Panc1 (cell line): ENCODE data around the gene ATP2B1. TPM values are rescaled to one million over a fixed set of nuclear protein-coding genes. Genes with fewer than 3 reads are reported as not detected.

Experiments
- ATAC-seq: fragments of 200-7000 bp; cut with Tn5 transposase; 2 replicates; pipeline ENCODE4 v1.9.1; 2020; ENCODE audit warnings: mild to moderate bottlenecking, moderate library complexity
- BruUV-seq: library from RNA; stranded (reverse); fragments of 400-500 nt; replicated peaks from 2 replicates; lab custom pipeline; 2021; lab: Mats Ljungman, UMichigan
- CTCF ChIA-PET: fragments of 300-600 bp; sonication (Branson Sonifier 250); formaldehyde crosslinking; loops from one replicate; lab custom pipeline; 2022; ENCODE audit warnings: antibody characterized with exemption; lab: Charles Lee
- POLR2A ChIA-PET: fragments of 300-600 bp; sonication (Branson Sonifier 250); formaldehyde crosslinking; loops from one replicate; lab custom pipeline; 2022; ENCODE audit warnings: antibody characterized with exemption; lab: Charles Lee
- DNase-seq: peaks from one replicate; pipeline ENCODE4 v3.0.0-alpha.2; 2010; ENCODE audit warnings: low read depth, low spot score
- H3K27ac ChIP-seq: 2 replicates; pipeline ENCODE4 v1.5.1; 2011; ENCODE audit warnings: mild to moderate bottlenecking, low read length, inconsistent platforms
- H3K27me3 ChIP-seq: fragments of 200-500 bp; sonication (Bioruptor generic); 2 replicates; pipeline ENCODE4 v1.6.0; 2014; ENCODE audit warnings: low read length, inconsistent platforms; ENCODE audit not compliant: control insufficient read depth, insufficient read depth
- H3K36me3 ChIP-seq: fragments of 200-500 bp; sonication (Bioruptor generic); 2 replicates; pipeline ENCODE4 v1.5.1; 2014; ENCODE audit warnings: inconsistent platforms, mild to moderate bottlenecking, low read length, moderate library complexity; ENCODE audit not compliant: control insufficient read depth, insufficient read depth
- H3K4me1 ChIP-seq: 2 replicates; pipeline ENCODE4 v1.5.1; 2011; ENCODE audit warnings: inconsistent platforms, mild to moderate bottlenecking, low read length, moderate library complexity; ENCODE audit not compliant: control insufficient read depth, insufficient read depth
- H3K4me3 ChIP-seq, 2 experiments: 2 replicates each; pipeline ENCODE4 v1.5.1; 2011 to 2012; ENCODE audit warnings: low read depth in 2 of 2, low read length in 2 of 2, mild to moderate bottlenecking in 2 of 2, inconsistent platforms in 1 of 2, moderate library complexity in 1 of 2
- H3K9me3 ChIP-seq: fragments of 200-500 bp; sonication (Bioruptor generic); 2 replicates; pipeline ENCODE4 v1.5.1; 2014; ENCODE audit warnings: low read depth, mild to moderate bottlenecking, inconsistent platforms, low read length, moderate library complexity; ENCODE audit not compliant: control insufficient read depth, insufficient read depth
- CTCF ChIP-seq: fragments of 450-650 bp; IDR thresholded peaks from 2 replicates; pipeline ENCODE4 v1.5.1; 2017; ENCODE audit warnings: mild to moderate bottlenecking
- POLR2AphosphoS5 ChIP-seq: IDR thresholded peaks from 2 replicates; pipeline ENCODE4 v1.6.1; 2012; ENCODE audit warnings: mild to moderate bottlenecking, low read depth, low read length, moderate library complexity
- REST ChIP-seq, 2 experiments: IDR thresholded peaks; 2 replicates each; pipeline ENCODE4 v1.6.1; 2011 to 2012; ENCODE audit warnings: low read depth in 2 of 2, control low read depth in 1 of 2, low read length in 1 of 2, mild to moderate bottlenecking in 1 of 2, moderate library complexity in 1 of 2; ENCODE audit not compliant: insufficient read depth in 1 of 2
- SIN3A ChIP-seq: IDR thresholded peaks from 2 replicates; pipeline ENCODE4 v1.6.1; 2012; ENCODE audit warnings: low read depth, mild to moderate bottlenecking, low read length, moderate library complexity, borderline replicate concordance; ENCODE audit not compliant: insufficient read depth
- TCF7L2 ChIP-seq: IDR thresholded peaks from 2 replicates; pipeline ENCODE4 v1.6.1; 2011; ENCODE audit warnings: mild to moderate bottlenecking, low read depth, low read length, inconsistent platforms
- in situ Hi-C: cut with HindIII; loops from 2 replicates; pipeline ENCODE4 v1.10.0; 2016; ENCODE audit warnings: low sequenced_read_pairs, low pct_unique_long_range_greater_than_20kb
- intact Hi-C: fragments of 100-400 bp; cut with micrococcal nuclease; formaldehyde crosslinking; loops from one replicate; pipeline ENCODE4 v1.10.0; 2022; ENCODE audit not compliant: unreplicated experiment
- total RNA-seq: library from RNA; stranded (reverse); gene quantifications from one replicate; pipeline ENCODE4 v1.2.1, GENCODE V29; 2021; ENCODE audit not compliant: unreplicated experiment

Gene ATP2B1
- total RNA-seq, 1 experiment from 2014 or later, result 64.5 TPM

- no TSS peak for BruUV-seq
These were observed 37.2 kb downstream of the ATP2B1 start for GRCh38 chr12:89671469-89671868.

GRCh38 chr12:89669197-89669596, 39.4 kb downstream of the ATP2B1 start:
- ATAC-seq (no peak), DNase-seq (no peak)
- H3K4me1 ChIP-seq, result peaks cover 4% of the 10 kb centered on the region; the same call in 1 of the 2 replicates
- no peaks in the 10 kb centered on the region for H3K36me3 ChIP-seq
- ChIA-PET CTCF (no interaction called here), POLR2A (no interaction called here)
- no peak overlapping the region for H3K27ac ChIP-seq
- intact Hi-C loops, result no loop called here
- H3K9me3 ChIP-seq, result no peaks in the 10 kb centered on the region
- BruUV-seq, result no TSS peak
- H3K4me3 ChIP-seq, result no peak overlapping the region
- H3K27me3 ChIP-seq, result no peaks in the 10 kb centered on the region
- TF ChIP-seq CTCF (no peak), POLR2AphosphoS5 (no peak), SIN3A (no peak), REST (IDR thresholded peaks at IDR 0.05; ENCODE audit: insufficient read depth in 1 of 2, low read depth in 2 of 2, low read length in 1 of 2) (no peak), TCF7L2 (no peak)
- in situ Hi-C loops, result no loop called here

More at GRCh38 chr12:89671469-89671868, 37.2 kb downstream of the ATP2B1 start:
- POLR2A ChIA-PET, result interaction anchor here (0.6 kb wide), 1 partner anchor 23 kb away, joined by 5 read pairs; no protein-coding TSS in a partner anchor
- in situ Hi-C loops (no loop called here), intact Hi-C loops (no loop called here)
- Histone ChIP-seq H3K4me1 (0 out of 2 replicates have a peak, but pooled peaks cover 3% of the 10 kb centered on the region), H3K27me3 (no peaks in the 10 kb centered on the region), H3K4me3 (no peak overlapping the region), H3K9me3 (no peaks in the 10 kb centered on the region), H3K36me3 (no peaks in the 10 kb centered on the region), H3K27ac (no peak overlapping the region)
- no peak for TF ChIP-seq CTCF
- TF ChIP-seq POLR2AphosphoS5, result no peak
- TF ChIP-seq TCF7L2, result no peak
- TF ChIP-seq SIN3A, result no peak
- no peak for TF ChIP-seq REST (IDR thresholded peaks at IDR 0.05; ENCODE audit: insufficient read depth in 1 of 2, low read depth in 2 of 2, low read length in 1 of 2)
- ATAC-seq (no peak), DNase-seq (no peak)
- CTCF ChIA-PET, result no interaction called here
